H1 (cell line): ENCODE data around the gene SLC35D2. TPM values are rescaled to one million over a fixed set of nuclear protein-coding genes. Genes with fewer than 3 reads are reported as not detected.

ENCODE experiments used
- CTCF ChIA-PET: fragments of 300-600 bp; sonication (Branson Sonifier 250); formaldehyde crosslinking; loops from one replicate; lab custom pipeline; 2021; ENCODE audit not compliant: partially characterized antibody; lab: Charles Lee
- POLR2A ChIA-PET: fragments of 300-600 bp; sonication (Branson Sonifier 250); formaldehyde crosslinking; loops from one replicate; lab custom pipeline; 2021; ENCODE audit warnings: inconsistent platforms; ENCODE audit not compliant: partially characterized antibody; lab: Charles Lee
- DNase-seq, 2 experiments: peaks; one replicate each; pipeline versions ENCODE4 v3.0.0 to v3.0.0-alpha.2; 2010 to 2022; ENCODE audit warnings: low spot score in 2 of 2, low read depth in 1 of 2, mixed read lengths in 1 of 2
- FAIRE-seq: peaks from 2 replicates; lab custom pipeline; 2011; peaks lifted over from hg19 to GRCh38; lab: Jason Lieb, UNC
- H2AFZ ChIP-seq: 2 replicates; pipeline ENCODE4 v1.8.1; 2012; ENCODE audit warnings: low read length, inconsistent platforms
- H2AK5ac ChIP-seq: 2 replicates; pipeline ENCODE4 v1.6.1; 2013; ENCODE audit warnings: low read depth, low read length
- H2BK120ac ChIP-seq: replicated peaks from 2 replicates; pipeline ENCODE3; 2013; ENCODE audit warnings: low read depth, low read length, inconsistent platforms
- H2BK12ac ChIP-seq: 2 replicates; pipeline ENCODE4 v1.6.1; 2013; ENCODE audit warnings: low read depth, low read length
- H2BK15ac ChIP-seq: 2 replicates; pipeline ENCODE4 v1.6.1; 2013; ENCODE audit warnings: low read length
- H2BK20ac ChIP-seq: 2 replicates; pipeline ENCODE4 v1.6.1; 2013; ENCODE audit warnings: low read length
- H2BK5ac ChIP-seq: 2 replicates; pipeline ENCODE4 v1.6.1; 2013; ENCODE audit warnings: low read depth, low read length
- H3K14ac ChIP-seq: 2 replicates; pipeline ENCODE4 v1.6.1; 2013; ENCODE audit warnings: inconsistent platforms; ENCODE audit not compliant: insufficient read length
- H3K18ac ChIP-seq: 2 replicates; pipeline ENCODE4 v1.6.1; 2013; ENCODE audit warnings: low read length; ENCODE audit errors: extremely low read depth
- H3K23ac ChIP-seq: 2 replicates; pipeline ENCODE4 v1.6.1; 2013; ENCODE audit warnings: inconsistent platforms; ENCODE audit not compliant: insufficient read length
- H3K23me2 ChIP-seq: 2 replicates; pipeline ENCODE4 v1.6.1; 2013; ENCODE audit warnings: low read depth, low read length
- H3K27ac ChIP-seq: 2 replicates; pipeline ENCODE4 v1.6.1; 2011; ENCODE audit warnings: low read depth, low read length, inconsistent platforms
- H3K27me3 ChIP-seq, 4 experiments: replicated peaks in 1 of 4; 1 replicate in 1 of 4; 2 replicates in 3 of 4; pipeline versions ENCODE4 v1.6.1 to v1.8.1; 2011 to 2013; ENCODE audit warnings: low read length in 3 of 4, mild to moderate bottlenecking in 3 of 4, inconsistent platforms in 2 of 4, mixed read lengths in 2 of 4, moderate library complexity in 1 of 4; ENCODE audit not compliant: control insufficient read depth in 3 of 4, insufficient read depth in 3 of 4; ENCODE audit errors: extremely low read depth in 1 of 4
- H3K36me3 ChIP-seq, 4 experiments: 2 replicates each; pipeline versions ENCODE4 v1.6.1 to v1.8.1; 2011 to 2013; ENCODE audit warnings: mild to moderate bottlenecking in 4 of 4, low read length in 3 of 4, moderate library complexity in 2 of 4, control low read depth in 1 of 4, inconsistent platforms in 1 of 4; ENCODE audit not compliant: insufficient read depth in 4 of 4, control insufficient read depth in 2 of 4
- H3K4ac ChIP-seq: replicated peaks from 2 replicates; pipeline ENCODE3; 2013; ENCODE audit warnings: low read length, low read depth, mixed read lengths, inconsistent platforms; ENCODE audit not compliant: insufficient read length
- H3K4me1 ChIP-seq, 4 experiments: replicated peaks in 1 of 4; 1 replicate in 1 of 4; 2 replicates in 3 of 4; pipeline versions ENCODE4 v1.6.1 to v1.8.1; 2011 to 2013; ENCODE audit warnings: low read length in 3 of 4, inconsistent platforms in 2 of 4, mixed read lengths in 1 of 4; ENCODE audit not compliant: insufficient read depth in 4 of 4, control insufficient read depth in 3 of 4
- H3K4me2 ChIP-seq, 2 experiments: 2 replicates each; pipeline versions ENCODE4 v1.6.1 to v1.8.1; 2011 to 2013; ENCODE audit warnings: low read depth in 2 of 2, low read length in 2 of 2, control low read depth in 1 of 2, inconsistent platforms in 1 of 2, mild to moderate bottlenecking in 1 of 2; ENCODE audit not compliant: insufficient read depth in 1 of 2
- H3K4me3 ChIP-seq, 4 experiments: fragments of 200-600, 300-600 bp in 1 of 4; sonication (generic), shearing (Covaris generic), sonication (Bioruptor Twin) in 1 of 4; 2 replicates each; pipeline versions ENCODE4 v1.5.1 to v1.8.1; 2011 to 2016; ENCODE audit warnings: low read length in 4 of 4, low read depth in 3 of 4, control low read depth in 2 of 4, inconsistent platforms in 2 of 4, mild to moderate bottlenecking in 2 of 4, mixed read lengths in 1 of 4, moderate library complexity in 1 of 4; ENCODE audit not compliant: insufficient read depth in 2 of 4; ENCODE audit errors: extremely low read depth in 1 of 4
- H3K56ac ChIP-seq: replicated peaks from 2 replicates; pipeline ENCODE3; 2013; ENCODE audit warnings: low read depth, mild to moderate bottlenecking, mixed read lengths, low read length, inconsistent platforms; ENCODE audit not compliant: insufficient read length
- H3K79me1 ChIP-seq: 2 replicates; pipeline ENCODE4 v1.6.1; 2013; ENCODE audit warnings: low read depth, low read length, control low read depth
- H3K79me2 ChIP-seq, 2 experiments: 2 replicates each; pipeline versions ENCODE4 v1.6.1 to v1.8.1; 2012 to 2013; ENCODE audit warnings: low read length in 2 of 2, mild to moderate bottlenecking in 2 of 2, inconsistent platforms in 1 of 2; ENCODE audit not compliant: insufficient read depth in 2 of 2, control insufficient read depth in 1 of 2
- H3K9ac ChIP-seq, 4 experiments: replicated peaks in 1 of 4; 1 replicate in 1 of 4; 2 replicates in 3 of 4; pipeline versions ENCODE4 v1.6.1 to v1.8.1; 2011 to 2013; ENCODE audit warnings: low read depth in 3 of 4, low read length in 3 of 4, control low read depth in 2 of 4, mild to moderate bottlenecking in 2 of 4, moderate library complexity in 2 of 4, inconsistent platforms in 1 of 4; ENCODE audit errors: extremely low read depth in 1 of 4
- H3K9me3 ChIP-seq, 2 experiments: 2 replicates each; pipeline versions ENCODE4 v1.6.1 to v1.8.1; 2012 to 2013; ENCODE audit warnings: mild to moderate bottlenecking in 2 of 2, moderate library complexity in 2 of 2, control low read depth in 1 of 2, inconsistent platforms in 1 of 2, low read depth in 1 of 2, low read length in 1 of 2, mixed read lengths in 1 of 2; ENCODE audit not compliant: insufficient read depth in 2 of 2
- H4K20me1 ChIP-seq, 2 experiments: replicated peaks in 1 of 2; 2 replicates each; pipeline versions ENCODE3 to v1.8.1; 2011 to 2013; ENCODE audit warnings: inconsistent platforms in 2 of 2, low read length in 2 of 2, mild to moderate bottlenecking in 1 of 2; ENCODE audit not compliant: insufficient read depth in 2 of 2, control insufficient read depth in 1 of 2
- H4K5ac ChIP-seq: 2 replicates; pipeline ENCODE4 v1.6.1; 2013; ENCODE audit warnings: low read length, low read depth, mixed read lengths, inconsistent platforms; ENCODE audit not compliant: insufficient read length
- H4K8ac ChIP-seq: 2 replicates; pipeline ENCODE4 v1.8.0; 2013; ENCODE audit warnings: mild to moderate bottlenecking, moderate library complexity, low read length, inconsistent platforms; ENCODE audit not compliant: insufficient read depth; ENCODE audit errors: extremely low read depth
- H4K91ac ChIP-seq: replicated peaks from 2 replicates; pipeline ENCODE3; 2013; ENCODE audit warnings: low read length, mixed read lengths, inconsistent platforms; ENCODE audit not compliant: insufficient read length
- KDM1A ChIP-seq: fragments of 200-600, 300-600 bp; sonication (generic); IDR thresholded peaks from 2 replicates; pipeline ENCODE4 v1.7.1; 2016; ENCODE audit warnings: mild to moderate bottlenecking, low read length, borderline replicate concordance
- RNF2 ChIP-seq: fragments of 200-900, 300-1000 bp; sonication (generic); IDR thresholded peaks from 2 replicates; pipeline ENCODE4 v1.7.1; 2016; ENCODE audit warnings: borderline replicate concordance, low read depth, mild to moderate bottlenecking, antibody characterized with exemption, low read length; ENCODE audit not compliant: poor library complexity, severe bottlenecking; ENCODE audit errors: missing control alignments
- WGBS, 2 experiments: shearing (Covaris generic) in 1 of 2; methylation state at CpG; one replicate each; pipeline versions ENCODE4 v1.1.6 to v1.1.7; 2013 to 2015; ENCODE audit warnings: low lambda C conversion rate in 2 of 2, mixed read lengths in 2 of 2, inconsistent platforms in 1 of 2, low coverage in 1 of 2, missing lambda C conversion rate in 1 of 2; ENCODE audit not compliant: insufficient replicate concordance in 2 of 2, insufficient coverage in 1 of 2, insufficient read length in 1 of 2; ENCODE audit errors: extremely low coverage in 1 of 2, missing lambda C conversion rate in 1 of 2; 5-methylcytosine and 5-hydroxymethylcytosine counted together
- polyA plus RNA-seq, 7 experiments: library from polyadenylated mRNA; depleted of rRNA in 3 of 7; stranded (reverse) in 5 of 7; unstranded in 2 of 7; fragments of >200 nt in 5 of 7; fragments of 200-250 nt in 2 of 7; gene quantifications; 1 replicate in 5 of 7; 2 replicates in 1 of 7; 4 replicates in 1 of 7; pipeline versions ENCODE4 v1.2.1 to v1.2.3, GENCODE V29; 2011 to 2013; ENCODE audit warnings: missing spikeins in 2 of 7, mixed read lengths in 2 of 7
- total RNA-seq: library from RNA; stranded (reverse); fragmentation: NEBNext Ultra II Directional; extraction: Animal tissue kit (Norgen Biotek cat#: 25700); gene quantifications from 2 replicates; pipeline ENCODE4 v1.2.1, GENCODE V29; 2021

SLC35D2 gene
- total and polyA plus RNA-seq, 2 of the 8 experiments (the other 6 are each of a cell fraction or from before 2014, with no cell fraction given) = 9.6 to 11.5 TPM

DNA sequence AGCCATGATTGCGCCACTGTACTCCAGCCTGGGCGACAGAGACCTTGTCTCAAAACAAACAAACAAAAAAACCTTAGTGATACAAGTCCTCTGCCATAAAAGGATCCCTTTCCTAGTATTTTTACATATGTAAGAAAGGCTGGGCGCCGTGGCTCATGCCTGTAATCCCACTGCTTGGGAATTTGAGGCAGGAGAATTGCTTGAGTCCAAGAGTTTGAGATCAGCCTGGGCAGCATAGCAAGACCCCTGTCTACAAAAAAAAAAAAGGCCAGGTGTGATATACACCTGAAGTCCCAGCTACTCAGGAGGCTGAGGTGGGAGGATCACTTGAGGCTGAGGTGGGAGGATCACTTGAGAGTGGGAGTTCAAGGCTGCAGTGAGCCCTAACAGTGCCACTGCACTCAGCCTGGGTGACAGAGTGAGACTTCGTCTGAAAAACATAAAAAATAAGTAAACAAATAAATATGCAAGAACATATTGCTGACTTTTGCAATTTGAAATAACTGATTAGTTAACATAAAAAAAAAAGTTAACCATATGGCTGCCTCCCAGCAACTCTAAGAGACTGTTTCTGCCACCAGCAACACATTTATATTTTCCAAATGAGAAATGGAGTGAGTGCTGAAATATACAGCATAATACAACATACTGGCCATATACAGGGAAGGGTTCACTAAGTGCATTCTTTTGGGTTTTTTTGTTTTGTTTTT is 27.8 kb upstream of the SLC35D2 start:
- no peak overlapping the region for H2BK12ac ChIP-seq
- H2BK15ac ChIP-seq = no peak overlapping the region
- peaks cover 0 to 13% (median 7%) of the 10 kb centered on the region in 4 experiments; a peak in 5 of 7 replicates for H3K4me1 ChIP-seq
- no peaks in the 10 kb centered on the region for H3K23me2 ChIP-seq
- H4K91ac ChIP-seq = no peak overlapping the region
- no peak overlapping the region for H2BK120ac ChIP-seq
- H3K9me3 ChIP-seq = no peaks in the 10 kb centered on the region
- H2AFZ ChIP-seq = no peak overlapping the region
- H3K23ac ChIP-seq = no peak overlapping the region
- H4K8ac ChIP-seq = no peak overlapping the region
- H4K5ac ChIP-seq = no peak overlapping the region
- H2AK5ac ChIP-seq = no peak overlapping the region
- no peak for FAIRE-seq
- H3K4me2 ChIP-seq = no peak overlapping the region
- H4K20me1 ChIP-seq = peaks cover 4 to 7% of the 10 kb centered on the region in 2 experiments
- ChIA-PET CTCF (interaction anchor here (1.6 kb wide), 1 partner anchor 68 kb away, joined by 4 read pairs; no protein-coding TSS in a partner anchor), POLR2A (no interaction called here)
- H3K36me3 ChIP-seq = peaks cover 0 to 5% (median 2%) of the 10 kb centered on the region in 4 experiments; a peak in 3 of 8 replicates
- H3K4me3 ChIP-seq = no peak overlapping the region
- H3K14ac ChIP-seq = no peak overlapping the region
- H2BK20ac ChIP-seq = no peak overlapping the region
- H2BK5ac ChIP-seq = no peak overlapping the region
- TF ChIP-seq KDM1A (peak; percentile 66; the same call in 1 of the 2 replicates), RNF2 (no peak)
- no peak overlapping the region for H3K56ac ChIP-seq
- H3K79me2 ChIP-seq = peaks cover 2 to 74% of the 10 kb centered on the region in 2 experiments; a peak in 3 of 4 replicates
- no peak overlapping the region for H3K18ac ChIP-seq
- no peak for DNase-seq
- H3K9ac ChIP-seq = no peak overlapping the region
- H3K27me3 ChIP-seq = no peaks in the 10 kb centered on the region
- no peak overlapping the region for H3K27ac ChIP-seq
- 86% methylated on average over 5 of the region's 5 CpGs; no CpG with 5 or more reads in 1 of the 2 experiments for WGBS, 2 experiments
- no peak overlapping the region for H3K4ac ChIP-seq
- H3K79me1 ChIP-seq = no peaks in the 10 kb centered on the region; the same call in 1 of the 2 replicates
